ENCODE results near the gene LGALS7. TPM values are rescaled to one million over a fixed set of nuclear protein-coding genes. Genes with fewer than 3 reads are reported as not detected.

The LGALS7 gene
- total and polyA plus RNA-seq, 2 of the 13 experiments (the other 11 are each of a cell fraction or from before 2014, with no cell fraction given), result 0.73 TPM; not detected in 1

- no peak for FAIRE-seq
- intact Hi-C loops (cut with micrococcal nuclease; ENCODE audit: unreplicated experiment) (loop anchor here (5.0 kb wide), 2 partner anchors 98 to 198 kb away; partner anchors contain the start of genes ECH1, MRPS12 and SARS2), in situ Hi-C loops (cut with HindIII; ENCODE audit: extremely low pct_ligation_motif_present, low pct_unique_long_range_greater_than_20kb) (loop anchor here (25.0 kb wide), 1 partner anchor 178 kb away; the partner anchor contains the start of gene CCER2)
- Histone ChIP-seq H3K9ac (ENCODE audit: insufficient read depth, low read depth, low read length) (no peak overlapping the region; the same call in 1 of the 2 replicates), H4K20me1 (ENCODE audit: insufficient read depth, low read length) (no peaks in the 10 kb centered on the region), H3K36me3 (replicated peaks in 1 of 2; ENCODE audit: control insufficient read depth in 1 of 2, insufficient read depth in 2 of 2, low read length in 2 of 2) (peaks cover 3 to 12% of the 10 kb centered on the region in 2 experiments; a peak in 2 of 5 replicates), H3K4me1 (ENCODE audit: insufficient read depth, low read length) (peaks cover 51% of the 10 kb centered on the region), H3K4me3 (replicated peaks in 1 of 3; ENCODE audit: insufficient read depth in 1 of 3, low read depth in 2 of 3, low read length in 3 of 3) (no peak overlapping the region), H3K27ac (ENCODE audit: extremely low read length, insufficient read depth, low read length) (peak overlapping the region; percentile 33), H3K9me3 (ENCODE audit: low read length) (no peaks in the 10 kb centered on the region), H3K4me2 (ENCODE audit: low read depth, low read length) (no peak overlapping the region), H3K27me3 (ENCODE audit: control insufficient read depth in 1 of 2, insufficient read depth in 2 of 2, low read length in 2 of 2) (no peaks in the 10 kb centered on the region), H2AFZ (ENCODE audit: low read length) (no peak overlapping the region), H3K79me2 (ENCODE audit: insufficient read depth, low read length) (no peaks in the 10 kb centered on the region)
- WGBS (ENCODE audit: low lambda C conversion rate), result 63% methylated on average over 4 of the region's 13 CpGs
- ChIA-PET POLR2A (interaction anchor here (0.5 to 2.0 kb wide), 9 partner anchors 25 to 117 kb away, joined by 3 to 10 read pairs (median 4); partner anchors contain the start of genes ECH1 and HNRNPL), CTCF (ENCODE audit: low intra/inter-chr PET ratio, low total read pairs) (no interaction called here)
- peak; percentile 43 for ATAC-seq
- DNase-seq (ENCODE audit: low spot score), result no peak
- BruUV-seq (replicated peaks), result no TSS peak
- TF ChIP-seq ATM (IDR thresholded peaks at IDR 0.05; ENCODE audit: borderline replicate concordance), result no peak
- TF ChIP-seq POLR2AphosphoS2 (IDR thresholded peaks at IDR 0.05; ENCODE audit: low read depth, low read length), result no peak
- peak; percentile 77 for TF ChIP-seq AGO1 (IDR thresholded peaks at IDR 0.05; ENCODE audit: low read depth, low read length, poor library complexity, severe bottlenecking)
- TF ChIP-seq GABPB1 (CRISPR knock-in tag; IDR thresholded peaks at IDR 0.05), result 0 out of 2 replicates have a peak, but pooled peaks have one; percentile 2
- TF ChIP-seq TSC22D2 (CRISPR knock-in tag; IDR thresholded peaks at IDR 0.05; ENCODE audit: borderline replicate concordance), result no peak
- TF ChIP-seq REL (CRISPR knock-in tag; conservative IDR thresholded peaks at IDR 0.05), result no peak
- TF ChIP-seq SOX6 (IDR thresholded peaks at IDR 0.05), result no peak
- peak; percentile 21; the same call in 1 of the 2 replicates for TF ChIP-seq SOX6 (CRISPR knock-in tag; IDR thresholded peaks at IDR 0.05)
- TF ChIP-seq MXD1 (CRISPR knock-in tag; IDR thresholded peaks at IDR 0.05), result 0 out of 2 replicates have a peak, but pooled peaks have one; percentile 41
- no peak for TF ChIP-seq ZUFSP (CRISPR knock-in tag; IDR thresholded peaks at IDR 0.05; ENCODE audit: borderline replicate concordance)
- no peak for TF ChIP-seq JARID2 (CRISPR knock-in tag; IDR thresholded peaks at IDR 0.05; ENCODE audit: insufficient replicate concordance)
- no peak for TF ChIP-seq ATAD3A (CRISPR knock-in tag; IDR thresholded peaks at IDR 0.05)
- TF ChIP-seq SALL1 (CRISPR knock-in tag; IDR thresholded peaks at IDR 0.05), result 0 out of 2 replicates have a peak, but pooled peaks have one; percentile 20
- 0 out of 4 replicates have a peak, but pooled peaks of 1 of the 2 experiments have one; percentile 16 for TF ChIP-seq POLR2A (IDR thresholded peaks at IDR 0.05; ENCODE audit: insufficient read depth in 1 of 2, low read depth in 2 of 2, low read length in 2 of 2)
- 0 out of 2 replicates have a peak, but pooled peaks have one; percentile 26 for TF ChIP-seq TMF1 (CRISPR knock-in tag; IDR thresholded peaks at IDR 0.05; ENCODE audit: low read depth)
- no peak for TF ChIP-seq ZFP82 (CRISPR knock-in tag; IDR thresholded peaks at IDR 0.05; ENCODE audit: borderline replicate concordance)
- no peak for TF ChIP-seq ARHGAP35 (CRISPR knock-in tag; IDR thresholded peaks at IDR 0.05; ENCODE audit: borderline replicate concordance)
- 0 out of 2 replicates have a peak, but pooled peaks have one; percentile 32 for TF ChIP-seq TBX2 (CRISPR knock-in tag; IDR thresholded peaks at IDR 0.05; ENCODE audit: borderline replicate concordance)
- TF ChIP-seq ZNF775 (CRISPR knock-in tag; IDR thresholded peaks at IDR 0.05; ENCODE audit: borderline replicate concordance), result no peak
- 0 out of 2 replicates have a peak, but pooled peaks have one; percentile 28 for TF ChIP-seq NR0B2 (CRISPR knock-in tag; IDR thresholded peaks at IDR 0.05)
- TF ChIP-seq POLR2G (IDR thresholded peaks at IDR 0.05; ENCODE audit: low read depth, low read length), result peak; percentile 27; the same call in 1 of the 2 replicates
Measured at GRCh38 chr19:38734426-38735256, 38.7 kb downstream of the LGALS7 start.

Data from HepG2 (cell line).